ENCODE data around the gene FNBP1. TPM values are rescaled to one million over a fixed set of nuclear protein-coding genes. Genes with fewer than 3 reads are reported as not detected.

The FNBP1 gene
- total and polyA plus RNA-seq, 2 of the 13 experiments (the other 11 are each of a cell fraction or from before 2014, with no cell fraction given) = 5.4 to 19.5 TPM

GRCh38 chr9:130017076-130017475 is 25.9 kb downstream of the FNBP1 start (continued):
- TF ChIP-seq ZHX2 (IDR thresholded peaks at IDR 0.05; ENCODE audit: low read depth) = no peak
- no peak for TF ChIP-seq ZHX2 (CRISPR knock-in tag; IDR thresholded peaks at IDR 0.05; ENCODE audit: borderline replicate concordance)
- TF ChIP-seq ZNF138 (CRISPR knock-in tag; IDR thresholded peaks at IDR 0.05; ENCODE audit: low read depth) = no peak
- TF ChIP-seq ZNF33B (CRISPR knock-in tag; IDR thresholded peaks at IDR 0.05) = no peak
- TF ChIP-seq MEIS2 (CRISPR knock-in tag; IDR thresholded peaks at IDR 0.05) = no peak
- TF ChIP-seq ZNF446 (CRISPR knock-in tag; IDR thresholded peaks at IDR 0.05) = no peak
- TF ChIP-seq ARNT2 (CRISPR knock-in tag; IDR thresholded peaks at IDR 0.05; ENCODE audit: low read depth) = no peak
- no peak for TF ChIP-seq ZNF430 (CRISPR knock-in tag; IDR thresholded peaks at IDR 0.05)
- TF ChIP-seq ZNF44 (CRISPR knock-in tag; IDR thresholded peaks at IDR 0.05) = no peak
- TF ChIP-seq ZNF350 (CRISPR knock-in tag; IDR thresholded peaks at IDR 0.05; ENCODE audit: borderline replicate concordance, low read depth) = no peak
